GM19240 (cell line): ENCODE data around the gene CARF.
A peak's percentile ranks its signal among the peaks of the same experiment; 100 is the strongest.
"Not testable (repeated sequence)": the region's sequence is repeated elsewhere in the genome, so short reads cannot be mapped to it uniquely, and the experiment has no call there.

Experiments
- DNase-seq: peaks from one replicate; pipeline ENCODE4 v3.0.0; 2011; ENCODE audit warnings: low spot score; ENCODE audit not compliant: insufficient read length

CARF gene, protein sequence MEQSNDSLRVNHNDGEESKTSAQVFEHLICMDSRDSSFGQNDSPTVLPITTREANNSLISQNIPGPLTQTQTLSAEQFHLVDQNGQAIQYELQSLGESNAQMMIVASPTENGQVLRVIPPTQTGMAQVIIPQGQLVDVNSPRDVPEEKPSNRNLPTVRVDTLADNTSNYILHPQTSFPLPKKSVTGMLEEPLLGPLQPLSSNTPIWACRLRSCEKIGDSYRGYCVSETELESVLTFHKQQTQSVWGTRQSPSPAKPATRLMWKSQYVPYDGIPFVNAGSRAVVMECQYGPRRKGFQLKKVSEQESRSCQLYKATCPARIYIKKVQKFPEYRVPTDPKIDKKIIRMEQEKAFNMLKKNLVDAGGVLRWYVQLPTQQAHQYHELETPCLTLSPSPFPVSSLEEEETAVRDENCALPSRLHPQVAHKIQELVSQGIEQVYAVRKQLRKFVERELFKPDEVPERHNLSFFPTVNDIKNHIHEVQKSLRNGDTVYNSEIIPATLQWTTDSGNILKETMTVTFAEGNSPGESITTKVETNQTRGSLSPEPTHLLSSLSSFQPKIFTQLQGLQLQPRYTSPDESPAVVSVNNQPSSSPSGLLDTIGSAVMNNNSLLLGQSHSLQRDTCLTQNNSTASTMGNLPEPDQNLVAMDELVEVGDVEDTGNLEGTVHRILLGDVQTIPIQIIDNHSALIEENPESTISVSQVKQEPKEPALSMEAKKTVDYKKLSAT

DNA sequence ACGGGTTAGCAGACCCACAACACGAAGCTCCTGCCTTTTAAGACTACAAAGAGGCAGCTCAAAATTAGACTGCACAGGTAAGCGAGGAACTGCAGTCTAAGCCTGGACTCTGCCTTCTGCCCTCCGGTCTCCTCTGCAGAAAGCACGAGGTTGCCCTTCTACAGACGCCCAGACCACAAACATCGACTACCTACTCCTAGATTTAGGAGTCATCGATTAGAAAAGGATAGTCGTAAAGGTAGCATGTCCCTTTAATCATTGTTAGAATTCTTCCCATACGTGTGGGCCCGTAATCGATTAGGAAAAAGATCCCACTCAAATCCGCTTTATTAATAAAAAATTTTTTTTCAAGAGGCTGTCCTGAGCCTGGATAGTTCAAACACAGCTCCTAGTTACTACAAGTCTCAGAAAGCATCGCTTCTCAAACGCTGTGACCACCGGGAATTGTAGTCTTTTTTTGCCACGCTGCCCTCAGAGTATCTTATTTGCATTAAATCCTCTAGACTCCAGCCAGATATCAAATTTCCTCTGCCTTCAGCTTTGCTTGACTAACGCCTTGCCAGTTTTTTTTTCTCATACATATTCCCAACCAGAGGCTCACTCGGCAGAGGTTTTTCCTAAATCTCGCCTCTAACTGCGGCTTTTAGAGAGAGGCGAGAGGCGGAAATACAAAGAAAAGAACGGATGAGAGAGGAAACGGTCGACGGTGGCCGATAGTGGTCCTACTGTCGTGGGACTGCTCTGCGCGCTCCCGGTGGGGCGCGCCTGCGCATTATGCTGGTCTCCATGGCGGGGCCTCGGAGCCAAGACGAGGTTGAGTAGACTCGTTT is at the start of gene CARF, which contains the start of gene WDR12:
Gene CARF (plus strand): TSS at position 764 of the 830 bp plus-strand sequence. CDS start 29,628 bp downstream, outside the sequence.
Gene WDR12 (minus strand): TSS at position 162 of the 830 bp plus-strand sequence. CDS start 197 bp downstream, outside the sequence.
- DNase-seq = peak; percentile 65

DNA sequence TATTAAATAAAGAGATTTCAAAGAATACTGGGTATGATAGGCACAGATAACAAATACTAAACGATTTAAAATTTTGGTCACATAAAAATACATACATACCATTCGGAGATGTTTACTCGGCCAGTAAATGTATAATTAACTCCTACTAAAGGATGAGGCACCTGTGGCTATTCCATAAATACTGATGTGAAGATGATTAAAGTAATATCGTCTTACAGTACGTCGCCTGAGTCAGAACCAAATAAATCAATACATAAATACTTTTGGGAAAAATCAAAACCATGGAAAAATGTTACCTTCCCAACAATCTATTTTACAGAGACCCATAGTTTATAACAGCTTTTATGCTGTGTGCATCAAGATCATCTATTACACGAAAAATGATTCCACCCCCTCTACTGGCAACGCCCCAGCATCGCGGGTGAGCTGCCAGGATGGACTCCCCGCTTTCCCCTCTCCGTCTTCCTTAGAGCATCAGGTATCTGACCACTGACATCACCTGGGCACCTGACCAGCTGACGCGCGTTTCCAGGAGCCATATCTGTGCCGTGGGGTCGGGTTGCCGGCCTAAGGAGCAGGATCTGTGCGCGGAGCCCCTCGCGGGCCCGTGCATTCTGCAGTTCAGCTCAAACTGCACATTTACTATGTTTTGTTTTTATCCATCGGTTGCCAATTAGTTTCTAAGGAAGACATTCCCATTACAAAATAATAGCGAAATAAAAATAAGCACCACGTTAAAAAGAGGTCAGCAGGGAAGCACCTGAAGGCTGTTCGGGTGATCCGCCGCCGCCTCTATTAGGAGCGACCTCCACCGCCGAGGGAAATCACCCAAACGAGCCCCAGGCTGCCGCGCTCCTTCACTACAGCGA is 41.4 kb upstream of the CARF start:
- DNase-seq = peak; percentile 11

DNA sequence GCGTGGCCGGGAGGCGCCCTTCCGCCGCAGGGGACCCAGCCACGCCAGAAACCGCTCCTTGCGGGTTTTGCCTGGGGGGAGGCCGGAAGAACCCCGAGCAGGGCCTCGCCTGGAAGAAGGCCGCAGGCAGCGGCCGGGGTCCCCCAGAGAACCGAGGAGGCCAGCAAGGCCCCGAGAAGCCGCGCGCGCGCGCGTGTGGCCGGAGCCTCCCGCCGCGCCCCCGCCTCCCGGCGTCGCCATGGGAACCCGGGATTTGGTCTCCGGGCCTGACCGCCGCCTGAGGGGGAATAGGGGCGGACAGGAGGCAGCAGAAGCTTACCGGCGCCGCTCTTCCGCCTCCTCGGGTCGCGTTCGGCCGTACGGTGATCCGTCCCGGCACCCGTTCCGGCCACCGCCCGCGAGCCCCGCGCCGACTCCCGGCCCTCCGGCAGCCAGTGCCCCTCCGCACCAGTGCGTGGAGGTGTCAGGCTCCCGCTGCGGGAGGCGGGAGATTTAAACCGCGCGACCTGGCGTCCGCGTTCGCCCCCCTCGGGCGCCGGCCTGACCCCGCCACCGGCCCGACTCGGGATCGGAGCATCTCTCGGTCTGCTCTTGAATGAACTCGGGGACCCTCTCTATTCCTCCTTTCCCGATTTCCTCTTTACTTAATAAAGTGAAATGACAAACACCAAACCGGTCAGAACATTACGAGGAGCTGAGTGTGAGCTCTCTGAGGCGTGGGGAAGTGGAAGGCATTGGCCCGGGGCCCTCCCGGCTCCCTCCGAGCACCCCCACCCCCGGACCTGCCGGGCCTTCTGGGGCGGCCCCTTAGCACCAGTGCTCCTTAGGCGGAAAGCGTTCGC is 40.6 kb upstream of the CARF start, which contains the start of gene ICA1L:
Gene ICA1L (minus strand): TSS at position 467 of the 842 bp plus-strand sequence. CDS start 42,757 bp downstream, outside the sequence.
- peak; percentile 13 for DNase-seq

DNA sequence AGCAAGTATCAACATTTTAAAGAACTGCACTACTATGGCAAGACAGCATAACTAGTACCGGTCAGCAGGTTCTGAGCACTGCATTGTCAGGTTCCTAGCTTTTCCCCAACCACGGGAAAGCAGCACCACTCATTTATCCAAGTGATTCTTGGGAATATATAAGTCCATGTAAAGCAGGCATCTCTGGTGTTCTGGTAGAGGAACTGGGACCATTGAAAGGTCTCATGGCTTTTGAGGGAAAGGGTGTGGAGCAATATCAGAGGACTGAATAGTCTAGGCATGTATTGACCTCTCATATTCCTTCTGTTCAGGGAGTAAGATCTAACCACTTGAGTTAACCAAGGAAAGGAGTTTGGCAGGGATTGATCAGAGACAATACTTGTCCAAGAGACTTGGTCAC is 34.4 kb upstream of the CARF start:
- DNase-seq = no peak

DNA sequence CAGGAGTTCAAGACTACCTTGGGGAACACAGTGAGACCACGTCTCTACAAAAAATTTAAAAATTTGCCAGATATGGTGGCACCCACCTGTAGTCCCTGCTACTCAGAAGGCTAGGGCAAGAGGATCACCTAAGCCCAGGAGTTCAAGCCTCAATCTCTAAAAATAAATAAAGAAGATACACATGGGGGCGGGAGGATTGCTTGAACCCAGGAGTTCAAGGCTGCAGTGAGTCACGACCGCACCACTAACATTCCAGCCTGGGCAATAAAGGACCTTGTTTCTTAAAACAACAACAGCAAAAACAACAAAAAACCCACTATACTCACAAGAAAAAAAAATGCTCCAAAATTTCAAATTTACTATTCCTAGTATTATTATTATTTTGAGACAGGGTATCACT is 30.5 kb upstream of the CARF start:
- DNase-seq = no peak

DNA sequence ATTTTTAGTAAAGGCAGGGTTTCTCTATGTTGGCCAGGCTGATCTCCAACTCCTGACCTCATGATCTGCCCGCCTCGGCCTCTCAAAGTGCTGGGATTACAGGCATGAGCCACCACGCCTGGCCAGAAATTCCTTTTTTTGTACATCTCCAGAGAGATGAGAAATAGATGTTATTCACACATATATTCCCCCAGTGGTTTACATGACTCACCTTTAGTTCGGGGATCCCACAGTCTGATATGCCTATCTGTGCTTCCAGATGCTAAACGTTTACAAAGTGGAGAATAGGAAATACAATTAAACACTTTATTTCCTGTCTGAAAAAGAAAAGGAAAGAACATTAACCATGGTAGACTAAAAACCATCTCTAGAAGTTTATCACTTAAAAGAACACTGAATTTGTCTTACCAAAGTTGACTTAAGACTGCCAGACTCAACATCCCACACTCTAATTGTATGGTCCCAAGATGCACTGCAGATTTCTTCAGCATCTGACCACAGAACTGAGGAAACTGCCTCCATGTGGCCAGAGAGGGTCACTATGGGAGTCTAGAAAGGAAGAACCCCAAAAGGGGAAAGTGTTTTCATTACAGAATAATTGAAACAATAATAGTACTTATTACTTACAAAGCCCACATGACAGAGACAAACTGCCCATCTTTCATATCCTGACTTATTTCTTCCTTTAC is 27.9 kb upstream of the CARF start:
- no peak for DNase-seq

DNA sequence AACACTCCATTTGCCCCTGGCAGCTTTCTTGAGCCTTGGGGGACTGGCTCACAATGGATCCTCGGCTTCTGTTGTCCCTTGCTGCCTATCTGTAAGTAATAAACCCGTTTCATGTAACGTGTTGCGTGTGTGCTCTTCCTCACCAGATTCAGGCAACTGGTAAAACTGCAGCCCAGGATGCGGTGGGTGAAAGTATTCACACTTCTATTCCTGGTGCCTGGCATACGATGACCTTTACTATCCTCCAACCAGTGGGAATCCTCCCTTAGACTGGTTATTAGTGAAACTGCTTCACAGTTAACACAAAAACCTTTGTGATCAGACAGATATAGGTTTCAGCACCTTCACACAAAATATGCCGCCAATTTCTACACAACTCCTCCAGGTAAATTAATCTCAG is 26.9 kb upstream of the CARF start:
- no peak for DNase-seq

DNA sequence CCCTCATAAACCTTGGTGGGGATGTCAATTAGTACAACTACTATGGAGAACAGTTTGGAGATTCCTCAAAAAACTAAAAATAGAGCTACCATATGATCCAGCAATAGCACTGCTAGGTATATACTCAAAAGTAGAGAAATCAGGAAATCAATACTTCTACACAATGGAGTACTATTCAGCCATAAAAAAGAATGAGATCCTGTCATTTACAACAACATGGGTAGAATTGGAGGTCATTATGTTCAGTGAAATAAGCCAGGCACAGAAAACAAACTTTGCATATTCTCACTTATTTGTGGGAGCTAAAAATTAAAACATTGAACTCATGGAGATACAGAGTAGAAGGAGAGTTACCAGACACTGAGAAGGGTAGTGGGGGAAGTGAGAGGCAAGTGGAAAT is 6.6 kb upstream of the CARF start:
- not testable (repeated sequence) for DNase-seq

DNA sequence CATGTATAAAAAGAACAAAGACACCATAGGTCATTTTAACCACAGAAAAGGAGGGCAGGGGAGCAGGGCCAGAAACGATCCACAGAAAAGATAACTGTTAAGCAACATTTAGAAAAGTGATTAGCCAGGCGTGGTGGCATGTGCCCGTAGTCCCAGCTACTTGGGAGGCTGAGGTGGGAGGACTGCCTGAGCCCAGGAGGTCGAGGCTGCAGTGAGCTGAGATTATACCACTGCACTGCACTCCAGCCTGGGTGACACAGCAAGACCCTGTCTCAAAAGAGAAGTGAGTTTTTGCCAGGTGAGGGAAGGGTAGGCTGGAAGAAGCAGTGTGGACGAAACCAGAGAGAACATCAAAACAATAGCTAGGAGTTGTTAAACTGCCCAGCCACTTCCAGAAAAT is 3.9 kb upstream of the CARF start:
- DNase-seq = no peak

DNA sequence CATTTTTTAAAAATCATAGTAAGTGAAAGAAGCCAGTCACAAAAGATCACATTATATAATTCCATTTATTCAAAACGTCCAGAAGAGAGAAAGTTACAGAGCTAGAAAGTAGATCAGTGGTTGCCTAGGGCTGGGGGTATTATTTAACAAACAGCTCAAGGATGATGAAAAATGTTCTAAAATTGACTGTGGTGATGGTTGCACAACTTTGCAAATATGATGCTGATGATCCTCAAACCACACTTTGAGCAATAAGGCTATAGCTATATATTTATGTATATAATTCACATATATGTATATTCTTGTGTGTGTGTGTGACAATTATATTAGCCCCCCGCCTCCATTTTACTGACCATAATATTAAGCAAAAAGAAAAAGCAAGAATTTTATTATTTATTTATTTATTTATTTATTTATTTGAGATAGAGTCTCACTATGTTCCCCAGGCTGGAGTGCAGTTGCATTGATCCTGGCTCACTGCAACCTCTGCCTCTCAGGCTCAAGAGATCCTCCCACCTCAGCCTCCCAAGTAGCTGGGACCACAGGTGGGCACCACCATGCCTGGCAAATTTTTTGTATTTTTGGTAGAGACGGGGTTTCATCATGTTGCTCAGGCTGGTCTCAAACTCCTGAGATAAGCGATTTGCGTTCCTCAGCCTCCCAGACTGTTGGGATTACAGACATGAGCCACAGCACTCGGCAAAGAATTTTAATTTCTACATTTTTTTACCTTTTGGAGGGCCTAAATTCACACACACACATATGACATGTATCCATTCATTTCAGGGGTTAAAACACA is 2.5 kb upstream of the CARF start:
- no peak for DNase-seq

DNA sequence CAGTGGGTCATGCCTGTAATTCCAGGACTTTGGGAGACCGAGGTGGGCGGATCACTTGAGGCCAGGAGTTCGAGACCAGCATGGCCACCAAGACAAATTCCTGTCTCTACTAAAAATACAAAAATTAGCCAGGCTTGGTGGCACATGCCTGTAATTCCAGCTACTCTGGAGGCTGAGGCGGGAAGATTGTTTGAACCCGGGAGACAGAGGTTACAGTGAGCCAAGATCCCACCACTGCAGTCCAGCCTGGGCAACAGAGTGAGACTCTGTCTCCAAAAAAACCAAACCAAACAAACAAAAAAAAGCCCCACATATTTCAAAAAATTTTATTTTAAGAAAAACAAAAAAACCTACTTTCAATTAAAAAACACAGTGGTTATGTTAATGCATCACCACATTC is 1.8 kb upstream of the CARF start:
- DNase-seq = not testable (repeated sequence)

DNA sequence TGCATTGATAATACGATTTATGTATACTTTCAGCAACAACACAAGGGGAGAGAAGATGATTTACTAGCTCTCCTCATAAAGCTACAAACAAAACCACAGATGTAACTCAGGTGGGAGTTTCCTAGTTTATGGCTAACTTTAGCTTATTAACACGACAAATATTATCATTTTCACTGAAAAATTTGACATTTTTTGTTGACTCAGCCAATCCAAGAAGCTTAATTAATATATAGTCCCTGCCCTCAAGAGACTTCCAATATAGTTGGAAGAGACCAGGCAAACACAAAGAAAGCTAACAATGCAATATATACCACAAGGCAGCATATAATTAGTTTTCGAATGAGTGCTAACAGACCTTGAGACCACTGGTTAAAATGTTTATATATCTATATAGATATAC is 1.4 kb upstream of the CARF start:
- DNase-seq = no peak

DNA sequence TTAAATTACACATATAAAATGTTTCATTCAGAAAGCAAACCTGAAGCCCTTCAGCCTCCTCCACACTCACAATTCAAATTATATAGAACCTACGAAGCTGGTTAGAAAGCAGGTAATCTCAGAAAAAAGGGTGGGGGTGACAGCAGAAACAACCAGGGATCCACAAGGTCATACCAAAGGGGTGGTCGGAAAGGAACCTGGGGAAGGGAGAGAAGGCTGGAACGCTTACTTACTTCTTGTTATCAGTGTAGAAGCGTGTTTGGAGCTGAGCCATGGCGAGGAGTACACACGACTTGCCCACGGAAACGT is 918 bp upstream of the CARF start:
- no peak for DNase-seq

DNA sequence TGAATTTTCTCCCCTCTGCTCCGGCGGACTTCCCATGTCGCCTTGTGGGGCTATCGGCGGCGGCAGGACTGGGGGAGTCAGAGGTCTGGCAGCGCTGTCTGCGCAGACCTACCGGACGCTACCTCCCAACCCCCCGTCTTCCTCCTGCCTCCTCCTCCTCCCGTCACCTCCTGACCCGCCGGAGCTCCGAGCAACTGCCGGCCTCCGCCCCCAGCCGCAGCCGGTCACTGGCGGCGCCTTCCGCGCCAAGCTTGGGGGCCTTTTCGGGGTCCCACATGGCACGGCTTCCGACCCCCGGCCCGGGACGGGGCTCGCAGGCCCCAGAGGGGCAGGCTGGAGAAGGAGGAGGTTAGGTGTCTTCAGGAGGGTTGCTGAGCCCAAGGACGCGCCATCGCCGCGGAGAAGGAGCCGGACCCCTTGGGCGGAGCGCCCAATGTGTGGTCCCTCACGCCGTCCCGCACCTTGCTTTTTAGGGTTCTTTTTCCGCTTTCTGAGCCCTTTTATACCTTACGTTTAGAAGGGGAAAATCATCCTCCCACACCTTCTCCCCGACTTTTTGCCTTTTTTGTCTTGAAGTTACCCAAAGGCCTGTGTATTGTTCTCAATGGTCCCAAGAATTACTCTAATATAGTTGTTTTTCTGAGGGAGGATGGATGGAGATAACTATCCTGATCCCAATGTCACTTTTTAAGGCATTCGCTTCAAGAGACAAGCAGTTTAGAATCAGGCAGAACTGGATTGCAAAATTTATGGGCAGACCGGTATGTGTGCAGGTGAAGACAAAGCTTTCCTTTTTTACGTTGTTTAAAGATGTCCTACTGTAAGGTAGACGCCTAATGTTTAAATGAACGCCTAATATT is 497 bp downstream of the CARF start:
- DNase-seq = not testable (repeated sequence)

DNA sequence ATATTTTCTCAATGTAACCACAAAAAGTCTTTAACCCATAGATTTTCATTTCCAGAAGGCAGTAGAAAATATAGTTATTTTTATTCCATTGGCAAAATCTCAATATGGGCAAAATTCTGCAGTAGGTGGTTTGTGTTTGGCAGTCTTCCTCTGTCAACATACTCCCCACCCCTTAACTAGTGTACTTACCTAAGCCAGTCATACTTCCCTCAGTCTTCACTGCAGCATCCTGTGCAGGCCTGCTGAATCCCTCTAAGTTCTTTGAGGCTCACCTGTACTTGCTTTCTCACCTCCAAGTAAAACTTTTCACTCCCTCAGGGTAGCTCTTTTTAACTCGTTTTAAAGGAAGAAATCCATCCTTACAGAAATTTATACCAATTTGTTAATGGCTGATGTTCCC is 6.8 kb downstream of the CARF start:
- no peak for DNase-seq

DNA sequence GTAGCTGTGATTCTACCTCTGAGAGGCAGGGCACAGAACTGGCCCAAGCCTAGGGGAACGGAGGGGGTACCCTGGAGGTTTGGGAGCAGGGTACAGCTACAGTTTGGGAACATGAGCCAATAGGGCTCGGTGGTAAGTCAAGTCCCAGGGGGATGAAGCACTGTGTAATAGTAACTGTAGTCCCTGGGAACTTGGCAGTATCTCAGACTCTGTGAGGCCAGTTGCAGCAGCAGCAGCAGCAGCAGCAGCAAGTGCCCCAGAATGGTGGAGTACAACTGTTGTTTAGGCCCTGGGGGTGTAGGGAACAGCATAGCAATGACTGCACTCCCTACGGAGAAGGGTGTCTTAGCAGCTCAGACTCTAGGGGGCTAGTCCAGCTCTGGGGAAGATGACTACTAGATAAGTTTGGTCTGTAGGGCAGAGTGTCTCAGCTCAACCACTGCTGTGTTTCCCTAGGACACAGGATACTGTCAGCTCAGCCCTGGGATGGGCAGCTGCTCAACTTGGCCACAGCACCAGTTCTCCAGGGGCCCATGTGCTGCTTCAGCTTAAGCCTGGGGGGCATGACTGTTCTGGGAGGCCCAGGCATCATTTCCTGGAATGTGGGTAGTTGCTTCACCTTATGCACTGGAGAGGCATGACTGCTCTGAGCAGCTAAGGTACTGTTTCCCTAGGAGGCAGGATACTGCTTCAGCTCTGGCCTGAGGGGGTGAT is 20.5 kb downstream of the CARF start:
- no peak for DNase-seq

DNA sequence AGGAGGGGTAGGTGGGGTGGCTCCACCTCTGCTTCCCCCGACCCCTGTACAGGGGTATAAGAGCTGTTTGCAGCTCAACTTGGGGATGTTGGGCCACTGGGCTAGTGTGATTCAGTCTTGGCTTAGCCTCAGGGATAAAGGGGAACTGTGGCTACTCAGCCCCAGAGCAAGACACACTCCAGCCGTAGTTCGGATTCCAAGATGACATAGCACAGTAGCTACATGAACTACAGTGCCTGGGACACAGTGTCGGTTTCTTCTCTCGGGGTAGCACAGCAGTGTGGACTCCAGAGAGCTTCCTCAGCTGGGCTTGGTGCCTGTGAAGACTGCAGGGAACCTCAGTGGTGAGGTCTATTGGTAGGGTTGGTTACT is 21.1 kb downstream of the CARF start:
- no peak for DNase-seq
